Keratinocyte (primary cell): ENCODE measurements around the gene F11R. TPM values are rescaled to one million over a fixed set of nuclear protein-coding genes. Genes with fewer than 3 reads are reported as not detected.

ENCODE experiments used
- DNase-seq: peaks from one replicate; pipeline ENCODE4 v3.0.0-alpha.2; 2011; ENCODE audit warnings: low read depth, missing footprints, low spot score
- FAIRE-seq: peaks from 2 replicates; lab custom pipeline; 2011; peaks lifted over from hg19 to GRCh38; lab: Jason Lieb, UNC
- H2AFZ ChIP-seq: 2 replicates; pipeline ENCODE4 v1.6.0; 2012; ENCODE audit warnings: low read length, control low read depth, inconsistent platforms; ENCODE audit not compliant: control insufficient read depth
- H3K27ac ChIP-seq: 2 replicates; pipeline ENCODE4 v1.5.1; 2011; ENCODE audit warnings: low read length; ENCODE audit not compliant: control insufficient read depth, insufficient read depth
- H3K27me3 ChIP-seq: 3 replicates; pipeline ENCODE4 v1.6.0; 2011; ENCODE audit warnings: low read length; ENCODE audit not compliant: control insufficient read depth, insufficient read depth; ENCODE audit errors: extremely low read depth
- H3K36me3 ChIP-seq, 2 experiments: 2 replicates in 1 of 2; 3 replicates in 1 of 2; pipeline ENCODE4 v1.5.1; 2011; ENCODE audit warnings: low read length in 2 of 2, mild to moderate bottlenecking in 1 of 2; ENCODE audit not compliant: control insufficient read depth in 2 of 2, insufficient read depth in 2 of 2; ENCODE audit errors: extremely low read depth in 1 of 2
- H3K4me1 ChIP-seq: 3 replicates; pipeline ENCODE4 v1.5.1; 2011; ENCODE audit warnings: low read length; ENCODE audit not compliant: control insufficient read depth, insufficient read depth; ENCODE audit errors: extremely low read depth
- H3K4me2 ChIP-seq: 3 replicates; pipeline ENCODE4 v1.6.0; 2011; ENCODE audit warnings: low read depth, low read length; ENCODE audit not compliant: control insufficient read depth, insufficient read depth; ENCODE audit errors: extremely low read depth
- H3K4me3 ChIP-seq, 3 experiments: fragments of 200-600 bp in 1 of 3; sonication (generic) in 1 of 3; 2 replicates in 2 of 3; 3 replicates in 1 of 3; pipeline ENCODE4 v1.5.1; 2011 to 2016; ENCODE audit warnings: low read length in 3 of 3, mild to moderate bottlenecking in 3 of 3, control low read depth in 2 of 3, inconsistent platforms in 1 of 3, low read depth in 1 of 3, mixed read lengths in 1 of 3, mixed run types in 1 of 3, moderate library complexity in 1 of 3; ENCODE audit not compliant: control insufficient read depth in 2 of 3, insufficient read depth in 2 of 3; ENCODE audit errors: extremely low read depth in 1 of 3
- H3K79me2 ChIP-seq: 2 replicates; pipeline ENCODE4 v1.6.0; 2012; ENCODE audit warnings: low read length; ENCODE audit not compliant: control insufficient read depth, insufficient read depth
- H3K9ac ChIP-seq: 3 replicates; pipeline ENCODE4 v1.6.0; 2011; ENCODE audit warnings: low read length; ENCODE audit not compliant: control insufficient read depth, insufficient read depth; ENCODE audit errors: extremely low read depth
- H3K9me1 ChIP-seq: 3 replicates; pipeline ENCODE4 v1.6.0; 2011; ENCODE audit warnings: low read length; ENCODE audit not compliant: control insufficient read depth, insufficient read depth; ENCODE audit errors: extremely low read depth
- H3K9me3 ChIP-seq: 2 replicates; pipeline ENCODE4 v1.5.1; 2012; ENCODE audit warnings: low read depth, low read length; ENCODE audit not compliant: control insufficient read depth
- H4K20me1 ChIP-seq: 3 replicates; pipeline ENCODE4 v1.6.0; 2011; ENCODE audit warnings: low read length; ENCODE audit not compliant: control insufficient read depth, insufficient read depth; ENCODE audit errors: extremely low read depth
- EZH2 ChIP-seq: IDR thresholded peaks from one replicate; pipeline ENCODE4 v1.6.1; 2012; ENCODE audit warnings: inconsistent platforms, mild to moderate bottlenecking, low read length, moderate library complexity
- dilution Hi-C: fragments of 300-500 bp; cut with MboI; formaldehyde crosslinking; loops from one replicate; pipeline ENCODE4 v1.7.0; 2020; ENCODE audit warnings: low sequenced_read_pairs; ENCODE audit not compliant: extremely low pct_ligation_motif_present
- polyA plus RNA-seq, 5 experiments: library from polyadenylated mRNA; depleted of rRNA in 3 of 5; stranded (reverse) in 3 of 5; stranded (forward) in 1 of 5; unstranded in 1 of 5; fragments of >200 nt; gene quantifications; 1 replicate in 1 of 5; 2 replicates in 3 of 5; 3 replicates in 1 of 5; pipeline versions ENCODE4 v1.2.1 to v1.2.3, GENCODE V29; 2011 to 2012; ENCODE audit warnings: missing spikeins in 2 of 5, low read depth in 1 of 5, low replicate concordance in 1 of 5
- TF ChIP-seq, protein P1 (sequence below), 3 experiments: IDR thresholded peaks in 1 of 3; conservative IDR thresholded peaks in 1 of 3; optimal IDR thresholded peaks in 1 of 3; 2 replicates in 2 of 3; 3 replicates in 1 of 3; pipeline versions ENCODE3 to v1.5.1; 2011; ENCODE audit warnings: low read length in 3 of 3, mild to moderate bottlenecking in 3 of 3, moderate library complexity in 2 of 3, control low read depth in 1 of 3, inconsistent platforms in 1 of 3; ENCODE audit not compliant: insufficient read depth in 2 of 3; ENCODE audit errors: extremely low read depth in 1 of 3

Gene F11R
- polyA plus RNA-seq, 1 donor (not counting 4 experiments of a cell fraction or from before 2014, with no cell fraction given), result 224 TPM

DNA sequence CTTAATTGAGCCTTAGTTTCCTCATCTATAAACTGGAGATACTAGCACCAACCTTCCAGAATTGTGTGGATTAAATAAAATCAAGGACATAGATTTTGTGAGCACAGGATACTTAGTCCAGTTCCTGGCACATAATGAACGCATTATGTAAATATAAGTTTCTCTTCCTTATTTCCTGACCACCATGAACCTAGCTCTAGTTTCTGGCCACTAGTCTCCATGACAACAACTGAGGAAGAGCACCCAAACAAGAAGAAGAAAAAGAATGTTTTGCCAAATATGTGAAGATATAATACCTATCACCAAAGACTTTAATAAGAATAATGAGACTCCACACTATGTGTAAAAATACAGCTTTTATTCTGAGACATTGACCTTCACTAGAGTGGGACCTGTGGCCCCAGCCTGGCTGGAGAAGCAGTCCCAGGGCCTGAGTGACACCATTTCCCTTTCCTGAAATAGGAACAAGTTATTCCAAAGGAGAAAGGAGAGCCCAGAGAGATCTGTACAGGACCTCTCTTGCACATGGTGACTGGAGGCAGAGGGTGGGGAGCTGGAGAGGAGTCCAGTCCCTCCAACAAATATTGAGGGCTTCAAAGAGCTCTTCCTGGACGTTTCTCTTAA, 25.8 kb upstream of the F11R start:
- Histone ChIP-seq H4K20me1 (no peaks in the 10 kb centered on the region), H3K27me3 (no peaks in the 10 kb centered on the region), H3K4me3 (peak overlapping the region; percentile 64 to 88 (median 66)), H3K27ac (peak overlapping the region; percentile 96), H3K9me3 (peaks cover 9% of the 10 kb centered on the region), H3K9me1 (no peaks in the 10 kb centered on the region), H3K4me2 (peak overlapping the region; percentile 93), H3K4me1 (peaks cover 7% of the 10 kb centered on the region), H3K9ac (peak overlapping the region; percentile 81), H2AFZ (no peak overlapping the region), H3K79me2 (peaks cover 13% of the 10 kb centered on the region), H3K36me3 (peaks cover 7 to 8% of the 10 kb centered on the region in 2 experiments)
- dilution Hi-C loops, result no loop called here
- no peak for DNase-seq
- no peak for TF ChIP-seq EZH2
- TF ChIP-seq, protein P1, sequence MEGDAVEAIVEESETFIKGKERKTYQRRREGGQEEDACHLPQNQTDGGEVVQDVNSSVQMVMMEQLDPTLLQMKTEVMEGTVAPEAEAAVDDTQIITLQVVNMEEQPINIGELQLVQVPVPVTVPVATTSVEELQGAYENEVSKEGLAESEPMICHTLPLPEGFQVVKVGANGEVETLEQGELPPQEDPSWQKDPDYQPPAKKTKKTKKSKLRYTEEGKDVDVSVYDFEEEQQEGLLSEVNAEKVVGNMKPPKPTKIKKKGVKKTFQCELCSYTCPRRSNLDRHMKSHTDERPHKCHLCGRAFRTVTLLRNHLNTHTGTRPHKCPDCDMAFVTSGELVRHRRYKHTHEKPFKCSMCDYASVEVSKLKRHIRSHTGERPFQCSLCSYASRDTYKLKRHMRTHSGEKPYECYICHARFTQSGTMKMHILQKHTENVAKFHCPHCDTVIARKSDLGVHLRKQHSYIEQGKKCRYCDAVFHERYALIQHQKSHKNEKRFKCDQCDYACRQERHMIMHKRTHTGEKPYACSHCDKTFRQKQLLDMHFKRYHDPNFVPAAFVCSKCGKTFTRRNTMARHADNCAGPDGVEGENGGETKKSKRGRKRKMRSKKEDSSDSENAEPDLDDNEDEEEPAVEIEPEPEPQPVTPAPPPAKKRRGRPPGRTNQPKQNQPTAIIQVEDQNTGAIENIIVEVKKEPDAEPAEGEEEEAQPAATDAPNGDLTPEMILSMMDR (optimal IDR thresholded peaks at IDR 0.05 in 1 of 3, IDR thresholded peaks at IDR 0.05 in 1 of 3, conservative IDR thresholded peaks at IDR 0.05 in 1 of 3; ENCODE audit: extremely low read depth in 1 of 3, insufficient read depth in 2 of 3, low read length in 3 of 3), result no peak
- no peak for FAIRE-seq

DNA sequence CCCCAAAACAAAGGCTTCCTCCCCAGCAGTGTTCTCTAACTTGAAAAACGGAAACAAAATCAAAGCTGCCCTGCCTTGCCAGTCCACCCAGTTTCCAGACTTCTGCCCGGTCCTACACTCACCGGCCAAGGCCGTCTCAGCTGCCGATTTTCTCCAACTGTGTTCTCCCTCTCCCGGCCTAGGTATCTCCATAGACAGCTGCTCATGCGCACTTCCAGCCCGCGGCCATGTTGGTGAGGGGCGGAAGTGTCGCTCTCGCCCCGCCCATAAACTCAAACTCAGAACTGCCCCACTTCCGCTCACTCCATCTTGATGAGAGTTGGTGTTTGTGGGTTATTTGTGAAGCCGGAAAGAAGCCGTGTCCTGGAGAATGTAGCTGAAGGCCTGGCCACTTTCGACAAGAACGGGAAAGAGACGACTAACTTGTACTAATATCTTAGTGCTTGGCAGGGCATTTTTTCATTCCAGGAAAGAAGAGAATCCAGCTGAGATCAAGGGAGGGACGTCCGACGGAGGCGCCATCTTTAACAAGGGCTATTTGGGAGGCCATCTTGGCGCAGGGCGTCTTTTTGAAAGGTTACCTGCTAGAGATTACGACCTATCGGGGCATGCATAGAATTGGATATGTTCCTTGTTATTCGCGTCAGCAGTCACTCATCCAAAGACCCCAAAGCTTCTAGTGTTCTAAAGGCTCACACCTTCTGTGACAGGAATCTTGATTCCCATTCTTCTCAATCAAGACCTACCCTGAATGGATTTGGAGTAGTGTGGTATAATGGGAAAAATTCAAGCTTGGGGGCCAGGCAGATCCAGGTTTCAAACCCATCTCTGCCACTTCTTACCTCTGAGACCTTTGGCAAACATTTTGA, 25.0 kb upstream of the F11R start, which contains the start of gene USF1:
USF1 (minus strand) TSS at position 242 of the 869 bp plus-strand sequence. CDS start 2,702 bp downstream, outside the sequence.
- H3K4me1 ChIP-seq, result peaks cover 7% of the 10 kb centered on the region
- no peaks in the 10 kb centered on the region for H3K9me1 ChIP-seq
- H3K9me3 ChIP-seq, result peaks cover 9% of the 10 kb centered on the region
- no peaks in the 10 kb centered on the region for H3K27me3 ChIP-seq
- peak within 1 kb of the TSS; percentile 81 for H3K9ac ChIP-seq
- peak within 1 kb of the TSS; percentile 64 to 88 (median 66) for H3K4me3 ChIP-seq
- dilution Hi-C loops, result no loop called here
- FAIRE-seq, result peak; percentile 86
- peak within 1 kb of the TSS; percentile 96 for H3K27ac ChIP-seq
- peak within 1 kb of the TSS; percentile 93 for H3K4me2 ChIP-seq
- peaks cover 7 to 8% of the 10 kb centered on the region in 2 experiments for H3K36me3 ChIP-seq
- H3K79me2 ChIP-seq, result peaks cover 13% of the 10 kb centered on the region
- TF ChIP-seq, protein P1 (optimal IDR thresholded peaks at IDR 0.05 in 1 of 3, IDR thresholded peaks at IDR 0.05 in 1 of 3, conservative IDR thresholded peaks at IDR 0.05 in 1 of 3; ENCODE audit: extremely low read depth in 1 of 3, insufficient read depth in 2 of 3, low read length in 3 of 3), result no peak
- TF ChIP-seq EZH2, result no peak
- no peak for DNase-seq
- H2AFZ ChIP-seq, result peak within 1 kb of the TSS; percentile 98
- no peaks in the 10 kb centered on the region for H4K20me1 ChIP-seq
